PC-3 (cell line): ENCODE data around the gene DLX2. TPM values are rescaled to one million over a fixed set of nuclear protein-coding genes. Genes with fewer than 3 reads are reported as not detected.
A peak's percentile ranks its signal among the peaks of the same experiment; 100 is the strongest.

Source experiments
- ATAC-seq: fragments of 200-7000 bp; cut with Tn5 transposase; 2 replicates; pipeline ENCODE4 v1.9.1; 2020; ENCODE audit warnings: mild to moderate bottlenecking, moderate library complexity
- BruUV-seq: library from RNA; stranded (reverse); fragments of 400-500 nt; replicated peaks from 2 replicates; lab custom pipeline; 2021; lab: Mats Ljungman, UMichigan
- CTCF ChIA-PET: fragments of 300-600 bp; sonication (Branson Sonifier 250); formaldehyde crosslinking; loops from one replicate; lab custom pipeline; 2022; ENCODE audit warnings: antibody characterized with exemption; lab: Charles Lee
- POLR2A ChIA-PET: fragments of 300-600 bp; sonication (Branson Sonifier 250); formaldehyde crosslinking; loops from one replicate; lab custom pipeline; 2022; ENCODE audit warnings: antibody characterized with exemption; ENCODE audit not compliant: unreplicated experiment; lab: Charles Lee
- DNase-seq: peaks from one replicate; pipeline ENCODE4 v3.0.0-alpha.2; 2015
- H2AFZ ChIP-seq: fragments of 300-600 bp; sonication (generic); 2 replicates; pipeline ENCODE4 v1.6.0; 2016; ENCODE audit warnings: antibody characterized with exemption, low read length
- H3F3A ChIP-seq: fragments of 300-600 bp; sonication (generic); one replicate; pipeline ENCODE4 v1.6.0; 2017; ENCODE audit warnings: antibody characterized with exemption, low read length, control low read depth, mild to moderate bottlenecking; ENCODE audit not compliant: unreplicated experiment
- H3K27ac ChIP-seq: fragments of 300-600 bp; sonication (generic); 2 replicates; pipeline ENCODE4 v1.5.1; 2016; ENCODE audit warnings: mild to moderate bottlenecking, low read length
- H3K27me3 ChIP-seq: fragments of 300-600 bp; sonication (generic); 2 replicates; pipeline ENCODE4 v1.6.1; 2016; ENCODE audit warnings: low read length, mixed read lengths
- H3K36me3 ChIP-seq: fragments of 300-600 bp; sonication (generic); 2 replicates; pipeline ENCODE4 v1.6.1; 2016; ENCODE audit warnings: low read depth, mixed run types, low read length, mixed read lengths
- H3K4me1 ChIP-seq: fragments of 300-600 bp; sonication (generic); 2 replicates; pipeline ENCODE4 v1.5.1; 2016; ENCODE audit warnings: low read length; ENCODE audit not compliant: insufficient read depth
- H3K4me2 ChIP-seq: fragments of 300-600 bp; sonication (generic); 2 replicates; pipeline ENCODE4 v1.6.0; 2016; ENCODE audit warnings: low read length
- H3K4me3 ChIP-seq: fragments of 300-600 bp; sonication (generic); 2 replicates; pipeline ENCODE4 v1.5.1; 2016; ENCODE audit warnings: mild to moderate bottlenecking, low read length, mixed read lengths
- H3K79me2 ChIP-seq: fragments of 300-600 bp; sonication (generic); 2 replicates; pipeline ENCODE4 v1.6.1; 2017; ENCODE audit warnings: low read length, mixed read lengths
- H3K9ac ChIP-seq: fragments of 300-600 bp; sonication (generic); 2 replicates; pipeline ENCODE4 v1.6.0; 2016; ENCODE audit warnings: mild to moderate bottlenecking, low read length
- H3K9me2 ChIP-seq: fragments of 300-600 bp; sonication (generic); replicated peaks from 2 replicates; pipeline ENCODE4 v1.6.1; 2016; ENCODE audit warnings: mixed run types, low read length, mixed read lengths
- H3K9me3 ChIP-seq: fragments of 300-600 bp; sonication (generic); 2 replicates; pipeline ENCODE4 v1.6.1; 2016; ENCODE audit warnings: low read length, mixed read lengths
- H4K20me1 ChIP-seq: fragments of 300-600 bp; sonication (generic); 2 replicates; pipeline ENCODE4 v1.6.1; 2016; ENCODE audit warnings: low read length, mixed read lengths
- EZH2 ChIP-seq: fragments of 300-600 bp; sonication (generic); IDR thresholded peaks from one replicate; pipeline ENCODE4 v1.6.1; 2017; ENCODE audit warnings: antibody characterized with exemption, mild to moderate bottlenecking, low read length; ENCODE audit not compliant: unreplicated experiment
- EZH2phosphoT487 ChIP-seq: fragments of 300-600 bp; sonication (generic); IDR thresholded peaks from 2 replicates; pipeline ENCODE4 v1.6.1; 2018; ENCODE audit warnings: mild to moderate bottlenecking, antibody characterized with exemption, low read length, borderline replicate concordance
- intact Hi-C: fragments of 100-400 bp; cut with micrococcal nuclease; formaldehyde crosslinking; loops from 2 replicates; pipeline ENCODE4 v1.9.0; 2023
- total RNA-seq: library from RNA; depleted of rRNA; stranded (reverse); fragments of >200 nt; gene quantifications from 2 replicates; pipeline ENCODE4 v1.2.3, GENCODE V29; 2014
- TF ChIP-seq, protein P1 (sequence below): fragments of 300-600 bp; sonication (generic); conservative IDR thresholded peaks from 2 replicates; pipeline ENCODE4 v1.5.1; 2017; ENCODE audit warnings: antibody characterized with exemption, low read depth, mild to moderate bottlenecking, low read length

DLX2 gene
- total RNA-seq, 1 experiment from 2014 or later: 1.4 TPM

DNA sequence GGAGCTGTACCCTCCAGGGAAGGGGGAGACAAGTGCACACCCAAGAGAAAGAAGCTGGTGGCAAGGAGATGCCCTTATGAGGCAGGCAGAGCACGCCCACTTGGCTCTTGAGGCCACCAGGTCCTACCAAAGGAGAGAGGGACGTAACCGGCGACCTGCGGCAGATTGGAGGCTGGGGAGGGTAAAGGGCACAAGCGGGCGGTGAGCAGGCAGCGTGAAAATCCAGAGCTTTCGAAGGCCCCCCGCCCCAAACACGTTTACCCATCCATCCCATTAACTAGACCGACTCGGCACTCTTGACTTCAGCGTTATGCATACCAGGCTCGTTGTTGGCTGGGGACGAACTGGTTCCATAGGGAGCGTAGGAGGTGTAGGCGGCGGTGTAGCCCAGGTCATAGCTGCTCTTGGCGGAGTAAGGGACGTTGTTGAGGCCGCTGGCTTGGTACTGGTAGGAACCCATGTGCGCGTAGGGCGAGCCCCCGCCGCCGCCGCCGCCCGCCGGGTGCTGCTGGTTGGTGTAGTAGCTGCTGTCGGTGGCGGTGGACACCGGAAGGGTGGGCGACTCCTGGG, 794 bp downstream of the DLX2 start:
- Histone ChIP-seq H4K20me1 (no peaks in the 10 kb centered on the region), H3K9me3 (no peaks in the 10 kb centered on the region), H3K36me3 (no peaks in the 10 kb centered on the region), H3K79me2 (no peaks in the 10 kb centered on the region), H3K4me2 (peak overlapping the region; percentile 99), H3K4me1 (peaks cover 35% of the 10 kb centered on the region), H3K4me3 (peak overlapping the region; percentile 78), H3K9ac (no peak overlapping the region), H3K9me2 (no peaks in the 10 kb centered on the region), H3K27me3 (no peaks in the 10 kb centered on the region), H3K27ac (no peak overlapping the region), H2AFZ (peak overlapping the region; percentile 97), H3F3A (peaks cover 6% of the 10 kb centered on the region)
- TF ChIP-seq EZH2: no peak
- TF ChIP-seq, protein P1, sequence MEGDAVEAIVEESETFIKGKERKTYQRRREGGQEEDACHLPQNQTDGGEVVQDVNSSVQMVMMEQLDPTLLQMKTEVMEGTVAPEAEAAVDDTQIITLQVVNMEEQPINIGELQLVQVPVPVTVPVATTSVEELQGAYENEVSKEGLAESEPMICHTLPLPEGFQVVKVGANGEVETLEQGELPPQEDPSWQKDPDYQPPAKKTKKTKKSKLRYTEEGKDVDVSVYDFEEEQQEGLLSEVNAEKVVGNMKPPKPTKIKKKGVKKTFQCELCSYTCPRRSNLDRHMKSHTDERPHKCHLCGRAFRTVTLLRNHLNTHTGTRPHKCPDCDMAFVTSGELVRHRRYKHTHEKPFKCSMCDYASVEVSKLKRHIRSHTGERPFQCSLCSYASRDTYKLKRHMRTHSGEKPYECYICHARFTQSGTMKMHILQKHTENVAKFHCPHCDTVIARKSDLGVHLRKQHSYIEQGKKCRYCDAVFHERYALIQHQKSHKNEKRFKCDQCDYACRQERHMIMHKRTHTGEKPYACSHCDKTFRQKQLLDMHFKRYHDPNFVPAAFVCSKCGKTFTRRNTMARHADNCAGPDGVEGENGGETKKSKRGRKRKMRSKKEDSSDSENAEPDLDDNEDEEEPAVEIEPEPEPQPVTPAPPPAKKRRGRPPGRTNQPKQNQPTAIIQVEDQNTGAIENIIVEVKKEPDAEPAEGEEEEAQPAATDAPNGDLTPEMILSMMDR: no peak
- TF ChIP-seq EZH2phosphoT487: no peak
- DNase-seq: no peak
- TSS peak; percentile 45 for BruUV-seq
- POLR2A ChIA-PET: no interaction called here
- ATAC-seq: no peak
- CTCF ChIA-PET: no interaction called here
- intact Hi-C loops: loop anchor here (2.0 to 5.0 kb wide), 3 partner anchors 145 to 530 kb away; partner anchors contain the start of gene HAT1

DNA sequence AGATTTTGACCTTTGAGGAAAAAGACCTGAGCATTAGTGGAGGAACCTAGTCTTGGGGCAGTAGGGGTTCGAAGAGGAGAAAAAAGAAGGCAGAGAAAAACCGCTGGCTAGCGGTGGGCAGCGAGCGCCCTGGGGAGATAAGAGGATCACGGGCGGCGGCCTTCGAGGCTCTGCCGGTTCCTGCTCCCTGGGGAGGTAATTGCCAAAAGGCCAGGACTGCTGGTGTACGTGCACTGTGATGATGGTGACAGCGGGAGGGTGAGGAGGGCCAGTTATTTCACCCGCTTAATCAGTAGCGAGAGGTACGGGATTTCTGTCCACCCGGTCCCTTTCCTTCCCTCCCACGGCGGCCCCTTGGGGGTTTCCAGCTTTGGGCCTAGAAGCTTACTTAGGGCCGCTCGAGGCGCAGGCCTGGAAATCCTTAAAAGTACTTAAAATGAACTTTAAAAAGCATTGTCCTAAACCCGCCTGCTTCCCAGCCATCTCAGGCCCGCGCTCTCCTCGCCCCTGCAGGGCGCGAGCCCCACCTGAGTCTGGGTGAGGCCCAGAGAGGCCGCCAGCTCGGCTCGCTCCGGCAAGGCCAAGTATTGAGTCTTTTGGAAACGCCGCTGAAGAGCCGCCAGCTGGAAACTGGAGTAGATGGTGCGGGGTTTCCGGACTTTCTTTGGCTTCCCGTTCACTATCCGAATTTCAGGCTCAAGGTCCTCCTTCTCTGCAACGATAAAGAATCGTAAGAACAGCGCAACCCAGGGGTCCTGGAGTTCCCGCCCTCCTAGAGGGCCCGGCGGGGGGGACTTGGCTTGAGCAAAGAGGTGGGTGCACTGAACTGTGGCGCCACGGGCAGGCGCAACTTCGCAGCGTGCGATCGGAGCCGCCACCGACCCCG, 1.5 kb downstream of the DLX2 start:
- no TSS peak for BruUV-seq
- TF ChIP-seq, protein P1: no peak
- no peak for TF ChIP-seq EZH2phosphoT487
- Histone ChIP-seq H3F3A (peaks cover 6% of the 10 kb centered on the region), H3K27ac (no peak overlapping the region), H3K9me2 (no peaks in the 10 kb centered on the region), H3K79me2 (no peaks in the 10 kb centered on the region), H3K9me3 (no peaks in the 10 kb centered on the region), H3K4me2 (peak overlapping the region; percentile 99), H2AFZ (no peak overlapping the region), H3K4me3 (peak overlapping the region; percentile 78), H4K20me1 (no peaks in the 10 kb centered on the region), H3K4me1 (peaks cover 35% of the 10 kb centered on the region), H3K36me3 (no peaks in the 10 kb centered on the region), H3K9ac (no peak overlapping the region), H3K27me3 (no peaks in the 10 kb centered on the region)
- POLR2A ChIA-PET: no interaction called here
- ATAC-seq: no peak
- CTCF ChIA-PET: no interaction called here
- no peak for DNase-seq
- intact Hi-C loops: loop anchor here (5.0 kb wide), 1 partner anchor 529 kb away; no protein-coding TSS in a partner anchor
